Right atrium auricular region (tissue), 2 donors: Measurements from ENCODE around the gene C11orf21. TPM values are rescaled to one million over a fixed set of nuclear protein-coding genes. Genes with fewer than 3 reads are reported as not detected.

Experiments used
- DNase-seq: peaks from one replicate; pipeline ENCODE4 v3.0.0-alpha.2; 2019; ENCODE audit warnings: low spot score
- H3K27ac ChIP-seq, 2 donors: fragments of 200-600 bp; sonication (generic); 1 replicate in 1 of 2; 2 replicates in 1 of 2; pipeline ENCODE4 v1.5.1; 2016 to 2019
- H3K27me3 ChIP-seq, 2 donors: fragments of 200-600 bp; sonication (generic); one replicate each; pipeline versions ENCODE4 v1.5.1 to v1.6.0; 2017 to 2019
- H3K36me3 ChIP-seq: fragments of 200-600 bp; sonication (generic); one replicate; pipeline ENCODE4 v1.5.1; 2016
- H3K4me1 ChIP-seq, 2 donors: fragments of 200-600 bp; sonication (generic); one replicate each; pipeline versions ENCODE4 v1.5.1 to v1.6.0; 2017 to 2019
- H3K4me3 ChIP-seq, 2 donors: fragments of 200-600 bp; sonication (generic); 1 replicate in 1 of 2; 2 replicates in 1 of 2; pipeline ENCODE4 v1.5.1; 2017 to 2019; ENCODE audit warnings: mild to moderate bottlenecking in 1 of 2, moderate library complexity in 1 of 2
- H3K9me3 ChIP-seq, 2 donors: fragments of 200-600 bp; sonication (generic); one replicate each; pipeline ENCODE4 v1.5.1; 2019
- CTCF ChIP-seq, 2 donors: fragments of 200-600 bp; sonication (generic); IDR thresholded peaks; one replicate each; pipeline ENCODE4 v1.5.1; 2019; ENCODE audit warnings: antibody characterized with exemption in 2 of 2
- total RNA-seq, 2 donors: library from RNA; depleted of rRNA; stranded (reverse); fragments of >200 nt; gene quantifications; one replicate each; pipeline ENCODE4 v1.1.0, GENCODE V29; 2016

The C11orf21 gene
- total RNA-seq, 2 donors from 2014 or later: 1.4 to 11.9 TPM

DNA sequence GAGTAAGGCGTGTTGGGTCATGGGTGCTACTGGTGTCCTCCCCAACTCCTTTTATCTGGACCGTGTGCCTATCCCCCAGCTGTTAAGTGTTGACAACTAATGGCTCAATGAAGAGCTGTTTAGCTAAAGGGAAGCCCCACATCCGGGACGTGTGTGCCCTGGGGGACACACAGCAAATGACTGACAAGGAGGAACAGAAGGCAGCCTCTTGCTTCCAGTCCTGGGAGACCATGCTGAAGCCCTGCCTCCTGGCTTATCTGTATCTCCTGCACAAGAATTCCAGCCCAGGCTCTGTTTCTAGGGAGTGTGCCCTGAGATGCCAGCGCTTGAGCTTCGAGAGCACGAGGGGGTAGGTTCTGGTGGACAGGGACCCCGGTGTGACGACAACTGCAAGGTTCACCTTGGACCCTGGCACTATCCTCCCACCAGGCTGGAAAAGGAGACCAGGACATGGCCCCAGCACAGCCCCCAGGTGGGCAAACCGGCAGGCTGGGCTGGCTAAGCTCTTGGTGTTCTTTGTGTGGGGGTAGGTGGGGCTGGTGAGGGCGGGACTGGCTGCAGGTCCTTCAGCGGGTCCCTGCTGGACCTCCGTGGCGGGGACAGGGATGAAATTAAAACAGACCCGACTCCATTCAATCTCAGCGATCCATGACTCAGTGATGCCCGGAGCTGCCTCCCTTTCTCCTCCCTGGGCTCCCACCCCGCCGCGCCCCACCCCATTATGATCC lies 52.4 kb downstream of the C11orf21 start:
- Histone ChIP-seq H3K4me3 (no peak overlapping the region), H3K27me3 (no peaks in the 10 kb centered on the region), H3K4me1 (no peaks in the 10 kb centered on the region), H3K36me3 (no peaks in the 10 kb centered on the region), H3K27ac (no peak overlapping the region), H3K9me3 (no peaks in the 10 kb centered on the region)
- no peak for TF ChIP-seq CTCF (IDR thresholded peaks at IDR 0.05)
- no peak for DNase-seq

DNA sequence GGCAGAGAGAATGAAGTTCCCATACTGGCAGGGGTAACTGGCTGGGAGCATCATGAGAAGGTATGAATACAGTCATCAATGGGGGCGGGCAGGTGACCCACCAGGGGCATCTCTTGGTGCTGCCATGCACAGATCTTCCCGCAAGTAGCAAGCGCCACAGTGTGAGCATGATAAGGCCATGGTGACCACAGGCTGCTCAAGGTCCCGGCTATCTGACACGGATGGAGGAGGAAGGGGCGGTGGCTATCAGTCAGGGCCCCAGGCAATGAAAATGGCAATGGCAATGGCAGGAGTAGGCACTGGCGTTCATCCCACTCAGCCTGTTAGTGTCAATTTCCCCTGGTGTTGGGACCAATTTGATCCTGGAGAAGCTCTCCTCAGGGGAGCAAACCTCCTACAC lies 53.0 kb downstream of the C11orf21 start:
- no peak for DNase-seq
- Histone ChIP-seq H3K4me1 (no peaks in the 10 kb centered on the region), H3K36me3 (no peaks in the 10 kb centered on the region), H3K27me3 (no peaks in the 10 kb centered on the region), H3K27ac (no peak overlapping the region), H3K9me3 (no peaks in the 10 kb centered on the region), H3K4me3 (no peak overlapping the region)
- TF ChIP-seq CTCF (IDR thresholded peaks at IDR 0.05): no peak

- Histone ChIP-seq H3K4me3 (no peak overlapping the region), H3K27ac (no peak overlapping the region), H3K4me1 (no peaks in the 10 kb centered on the region), H3K9me3 (no peaks in the 10 kb centered on the region), H3K27me3 (no peaks in the 10 kb centered on the region), H3K36me3 (no peaks in the 10 kb centered on the region)
- no peak for TF ChIP-seq CTCF (IDR thresholded peaks at IDR 0.05)
- no peak for DNase-seq
Observed at GRCh38 chr11:2248242-2248641, 53.5 kb downstream of the C11orf21 start.

DNA sequence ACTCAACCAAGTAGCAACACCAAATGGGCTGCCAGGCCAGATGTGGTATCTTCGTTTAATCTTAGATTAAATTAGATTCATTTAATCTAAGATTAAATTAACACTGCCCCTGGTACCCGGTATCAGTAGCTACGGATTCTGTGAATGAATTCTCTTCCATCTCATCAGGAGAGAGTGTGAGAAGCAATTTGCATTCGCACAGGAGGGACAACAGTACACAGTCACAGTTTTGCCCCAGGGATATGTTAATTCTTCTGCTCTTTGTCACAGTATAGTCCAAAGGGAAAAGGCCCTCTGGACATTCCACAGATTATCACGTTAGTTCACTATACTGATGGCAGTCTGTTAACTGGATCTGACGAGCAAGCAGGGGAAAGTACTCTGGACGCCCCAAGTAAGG lies 54.2 kb downstream of the C11orf21 start:
- no peaks in the 10 kb centered on the region for H3K36me3 ChIP-seq
- no peaks in the 10 kb centered on the region for H3K27me3 ChIP-seq
- no peaks in the 10 kb centered on the region for H3K4me1 ChIP-seq
- H3K9me3 ChIP-seq: no peaks in the 10 kb centered on the region
- no peak for DNase-seq
- H3K27ac ChIP-seq: no peak overlapping the region
- no peak overlapping the region for H3K4me3 ChIP-seq
- no peak for TF ChIP-seq CTCF (IDR thresholded peaks at IDR 0.05)

Other genes starting within 250 kb of the C11orf21 start
- gene IGF2, start 162.5 kb downstream of the C11orf21 start, total RNA-seq: 10 to 100 TPM; 43.2 to 61.9 TPM
- gene INS, start 140.7 kb downstream of the C11orf21 start, total RNA-seq: not detected
- gene TH, start 130.1 kb downstream of the C11orf21 start, total RNA-seq: not detected
- gene ASCL2, start 31.3 kb downstream of the C11orf21 start, total RNA-seq: under 1 TPM in 1 of 2 donors, not detected in 1; 0.51 TPM
- gene TSPAN32, start 95 bp upstream of the C11orf21 start, total RNA-seq: 10 to 100 TPM in 1 of 2 donors, 1 to 10 TPM in 1; 2.6 to 15.2 TPM
- gene CD81, start 75.4 kb upstream of the C11orf21 start, total RNA-seq: 100 to 1,000 TPM; 433 to 528 TPM
- 10 to 100 TPM; 26.7 to 40.3 TPM for gene TSSC4, start 98.8 kb upstream of the C11orf21 start, total RNA-seq
- gene TRPM5, start 142.6 kb upstream of the C11orf21 start, total RNA-seq: not detected
- gene KCNQ1, start 143.1 kb upstream of the C11orf21 start, total RNA-seq: 10 to 100 TPM; 12.7 to 25.1 TPM